ENCODE measurements around the gene DOCK3.

The DOCK3 gene

DNA sequence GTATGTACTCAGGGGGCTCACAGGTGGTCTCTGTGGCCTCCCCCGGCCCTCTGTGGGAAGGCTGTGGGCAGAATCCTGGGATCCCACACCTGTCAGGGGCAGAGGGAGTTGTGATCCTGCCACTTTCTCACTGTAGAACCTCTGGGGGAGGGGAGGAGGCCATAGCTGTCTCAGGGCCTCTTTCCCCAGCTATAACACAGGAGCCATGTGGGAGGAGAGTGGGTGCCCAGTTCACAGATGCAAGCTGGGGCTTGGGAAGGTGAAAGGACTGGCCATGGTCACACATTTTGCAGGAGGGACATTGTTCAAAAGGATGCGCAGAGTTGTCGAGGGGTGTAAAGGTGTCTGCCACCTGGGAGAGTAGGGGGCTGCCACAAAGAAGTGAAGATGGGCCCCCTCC is 46.1 kb upstream of the DOCK3 start:
- Histone ChIP-seq H3K4me2 (ENCODE audit: low read length) (no peak overlapping the region), H3K36me3 (ENCODE audit: control insufficient read depth, insufficient read depth, low read length) (no peaks in the 10 kb centered on the region), H2BK120ac (ENCODE audit: low read depth, low read length) (no peak overlapping the region), H2BK5ac (ENCODE audit: low read length) (no peak overlapping the region), H3K23ac (ENCODE audit: low read length) (no peak overlapping the region), H4K8ac (ENCODE audit: low read depth, low read length) (no peak overlapping the region), H3K56ac (ENCODE audit: low read length) (no peak overlapping the region), H3K79me1 (ENCODE audit: low read length) (peaks cover 8% of the 10 kb centered on the region), H3K79me2 (ENCODE audit: control insufficient read depth, insufficient read depth, low read length) (no peaks in the 10 kb centered on the region), H3K27ac (ENCODE audit: low read depth, low read length) (no peak overlapping the region), H3K18ac (ENCODE audit: low read length) (no peak overlapping the region), H3K4ac (ENCODE audit: low read depth, low read length) (no peak overlapping the region), H3K4me3 (ENCODE audit: low read length) (no peak overlapping the region), H2BK15ac (replicated peaks; ENCODE audit: low read depth) (no peak overlapping the region), H4K5ac (ENCODE audit: low read length) (no peak overlapping the region), H3K27me3 (ENCODE audit: insufficient read depth, low read length, poor library complexity) (no peaks in the 10 kb centered on the region), H3K4me1 (ENCODE audit: control insufficient read depth, low read depth, low read length) (peaks cover 8% of the 10 kb centered on the region), H2AK5ac (ENCODE audit: low read length) (no peak overlapping the region), H3K9ac (ENCODE audit: low read length) (no peak overlapping the region)
- no CpG with 5 or more reads among the region's 3 CpGs for WGBS (ENCODE audit: extremely low coverage, insufficient coverage, low lambda C conversion rate)
- DNase-seq, result no peak

DNA sequence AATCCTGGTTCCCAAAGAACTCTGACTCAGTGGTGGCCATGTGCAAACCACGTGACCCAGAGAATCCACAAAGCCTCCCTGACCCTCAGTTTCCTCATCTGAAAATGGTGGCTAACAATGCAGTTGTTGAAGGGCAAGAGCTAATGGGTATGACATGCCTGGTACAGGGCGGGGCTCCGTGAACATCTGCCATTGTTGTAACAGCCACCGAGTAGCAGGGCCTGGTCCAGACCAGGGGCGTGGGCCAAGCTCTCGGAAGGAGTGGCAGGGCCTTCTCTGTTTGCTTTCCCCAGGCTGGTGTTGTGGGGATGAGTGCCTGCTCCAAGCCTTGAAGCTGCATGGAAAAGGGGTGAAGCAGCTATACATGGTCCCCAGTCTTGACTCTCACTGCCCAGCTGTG is 44.3 kb upstream of the DOCK3 start:
- no peaks in the 10 kb centered on the region for H3K36me3 ChIP-seq (ENCODE audit: control insufficient read depth, insufficient read depth, low read length)
- no CpG with 5 or more reads among the region's 6 CpGs for WGBS (ENCODE audit: extremely low coverage, insufficient coverage, low lambda C conversion rate)
- no peaks in the 10 kb centered on the region for H3K79me2 ChIP-seq (ENCODE audit: control insufficient read depth, insufficient read depth, low read length)
- peaks cover 11% of the 10 kb centered on the region for H3K79me1 ChIP-seq (ENCODE audit: low read length)
- H3K4ac ChIP-seq (ENCODE audit: low read depth, low read length), result no peak overlapping the region
- H2BK120ac ChIP-seq (ENCODE audit: low read depth, low read length), result no peak overlapping the region
- H3K27me3 ChIP-seq (ENCODE audit: insufficient read depth, low read length, poor library complexity), result no peaks in the 10 kb centered on the region
- no peak overlapping the region for H3K9ac ChIP-seq (ENCODE audit: low read length)
- H2BK15ac ChIP-seq (replicated peaks; ENCODE audit: low read depth), result no peak overlapping the region
- no peak overlapping the region for H4K5ac ChIP-seq (ENCODE audit: low read length)
- no peak overlapping the region for H3K56ac ChIP-seq (ENCODE audit: low read length)
- no peak overlapping the region for H3K23ac ChIP-seq (ENCODE audit: low read length)
- H3K4me2 ChIP-seq (ENCODE audit: low read length), result no peak overlapping the region
- H4K8ac ChIP-seq (ENCODE audit: low read depth, low read length), result no peak overlapping the region
- H2BK5ac ChIP-seq (ENCODE audit: low read length), result no peak overlapping the region
- no peak overlapping the region for H3K18ac ChIP-seq (ENCODE audit: low read length)
- peaks cover under 1% of the 10 kb centered on the region for H3K4me1 ChIP-seq (ENCODE audit: control insufficient read depth, low read depth, low read length)
- no peak overlapping the region for H2AK5ac ChIP-seq (ENCODE audit: low read length)
- no peak overlapping the region for H3K4me3 ChIP-seq (ENCODE audit: low read length)
- DNase-seq, result no peak
- no peak overlapping the region for H3K27ac ChIP-seq (ENCODE audit: low read depth, low read length)

DNA sequence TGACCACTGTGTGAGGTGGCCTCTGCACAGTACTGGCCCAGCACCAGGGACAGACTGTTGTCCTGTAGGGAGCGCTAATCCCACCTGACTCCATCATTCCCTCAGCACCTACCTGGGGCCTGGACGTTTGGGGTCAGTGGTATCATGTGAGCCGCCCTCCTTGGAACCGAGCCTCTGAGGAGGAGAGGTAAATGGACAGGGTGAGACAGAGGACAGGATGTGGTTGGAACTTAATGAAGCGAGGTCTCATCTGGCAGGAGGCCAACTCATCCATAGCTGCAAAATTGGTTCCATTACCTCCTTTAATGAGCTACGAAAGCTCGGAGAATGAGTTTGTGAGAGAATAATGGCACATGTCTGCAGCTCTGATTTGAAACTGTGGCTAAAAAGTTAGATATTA is 43.9 kb upstream of the DOCK3 start:
- Histone ChIP-seq H2BK120ac (ENCODE audit: low read depth, low read length) (no peak overlapping the region), H3K4me1 (ENCODE audit: control insufficient read depth, low read depth, low read length) (no peaks in the 10 kb centered on the region), H4K5ac (ENCODE audit: low read length) (no peak overlapping the region), H3K36me3 (ENCODE audit: control insufficient read depth, insufficient read depth, low read length) (no peaks in the 10 kb centered on the region), H3K79me1 (ENCODE audit: low read length) (peaks cover 11% of the 10 kb centered on the region), H2AK5ac (ENCODE audit: low read length) (no peak overlapping the region), H3K56ac (ENCODE audit: low read length) (no peak overlapping the region), H4K8ac (ENCODE audit: low read depth, low read length) (no peak overlapping the region), H3K9ac (ENCODE audit: low read length) (no peak overlapping the region), H3K18ac (ENCODE audit: low read length) (no peak overlapping the region), H3K4me2 (ENCODE audit: low read length) (no peak overlapping the region), H3K4ac (ENCODE audit: low read depth, low read length) (no peak overlapping the region), H3K79me2 (ENCODE audit: control insufficient read depth, insufficient read depth, low read length) (no peaks in the 10 kb centered on the region), H2BK15ac (replicated peaks; ENCODE audit: low read depth) (no peak overlapping the region), H3K27me3 (ENCODE audit: insufficient read depth, low read length, poor library complexity) (no peaks in the 10 kb centered on the region), H3K23ac (ENCODE audit: low read length) (no peak overlapping the region), H3K4me3 (ENCODE audit: low read length) (no peak overlapping the region), H2BK5ac (ENCODE audit: low read length) (no peak overlapping the region), H3K27ac (ENCODE audit: low read depth, low read length) (no peak overlapping the region)
- no peak for DNase-seq
- no CpG with 5 or more reads among the region's 7 CpGs for WGBS (ENCODE audit: extremely low coverage, insufficient coverage, low lambda C conversion rate)

DNA sequence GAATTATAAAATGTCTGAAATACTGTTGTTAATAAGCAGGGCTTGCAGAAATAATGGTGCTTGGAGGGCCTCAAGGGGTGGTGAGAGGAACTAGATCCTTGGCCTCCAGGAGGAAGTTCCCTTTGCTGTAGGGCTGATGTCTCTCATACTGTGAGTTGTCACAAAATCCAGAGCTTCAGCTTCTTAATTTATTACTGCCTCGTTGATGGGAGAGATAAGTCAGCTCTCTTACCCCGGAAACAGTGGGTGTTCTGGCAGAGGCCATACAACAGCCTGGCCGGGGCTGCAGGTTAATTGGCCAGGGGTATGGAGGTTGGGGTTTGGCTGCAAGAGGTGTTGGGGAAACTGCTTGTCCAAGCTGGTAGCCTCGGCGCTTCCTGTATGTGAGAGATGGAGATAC is 42.3 kb upstream of the DOCK3 start:
- Histone ChIP-seq H4K5ac (ENCODE audit: low read length) (no peak overlapping the region), H4K8ac (ENCODE audit: low read depth, low read length) (no peak overlapping the region), H3K18ac (ENCODE audit: low read length) (no peak overlapping the region), H3K4me2 (ENCODE audit: low read length) (no peak overlapping the region), H3K36me3 (ENCODE audit: control insufficient read depth, insufficient read depth, low read length) (no peaks in the 10 kb centered on the region), H2AK5ac (ENCODE audit: low read length) (no peak overlapping the region), H3K9ac (ENCODE audit: low read length) (no peak overlapping the region), H3K23ac (ENCODE audit: low read length) (no peak overlapping the region), H3K79me2 (ENCODE audit: control insufficient read depth, insufficient read depth, low read length) (no peaks in the 10 kb centered on the region), H3K27me3 (ENCODE audit: insufficient read depth, low read length, poor library complexity) (no peaks in the 10 kb centered on the region), H3K4me3 (ENCODE audit: low read length) (no peak overlapping the region), H3K4me1 (ENCODE audit: control insufficient read depth, low read depth, low read length) (peaks cover 1% of the 10 kb centered on the region), H3K56ac (ENCODE audit: low read length) (no peak overlapping the region), H2BK15ac (replicated peaks; ENCODE audit: low read depth) (no peak overlapping the region), H3K4ac (ENCODE audit: low read depth, low read length) (no peak overlapping the region), H2BK120ac (ENCODE audit: low read depth, low read length) (no peak overlapping the region), H2BK5ac (ENCODE audit: low read length) (no peak overlapping the region), H3K27ac (ENCODE audit: low read depth, low read length) (no peak overlapping the region), H3K79me1 (ENCODE audit: low read length) (peaks cover 11% of the 10 kb centered on the region)
- WGBS (ENCODE audit: extremely low coverage, insufficient coverage, low lambda C conversion rate), result no CpG with 5 or more reads among the region's 5 CpGs
- no peak for DNase-seq

DNA sequence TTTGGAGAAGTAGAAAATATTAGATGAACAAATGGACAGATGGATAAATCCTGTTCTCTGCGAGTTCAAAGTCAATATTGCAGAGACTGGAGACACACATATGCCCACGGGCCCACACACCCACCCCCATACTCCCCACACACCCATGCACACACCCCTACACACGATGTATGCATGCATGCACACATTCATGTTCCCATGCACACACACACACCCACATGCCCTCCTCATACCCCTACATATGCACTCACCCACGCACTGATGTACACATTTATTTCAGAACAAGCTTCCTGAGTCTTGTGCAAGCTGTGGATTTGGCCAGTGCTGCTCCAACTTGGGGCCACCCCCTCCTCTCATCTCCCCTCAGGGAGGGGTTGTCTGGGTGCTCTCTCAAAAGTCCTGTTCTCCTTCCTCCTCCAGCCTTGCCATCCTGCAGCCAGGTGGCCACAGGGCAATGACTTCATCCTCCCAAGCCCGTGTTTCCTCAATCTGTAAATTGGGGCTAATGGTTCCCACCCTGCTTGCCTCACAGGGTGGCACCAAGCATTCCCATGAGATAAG is 41.4 kb upstream of the DOCK3 start:
- H3K18ac ChIP-seq (ENCODE audit: low read length), result no peak overlapping the region
- no CpG with 5 or more reads among the region's 5 CpGs for WGBS (ENCODE audit: extremely low coverage, insufficient coverage, low lambda C conversion rate)
- no peak overlapping the region for H3K4me2 ChIP-seq (ENCODE audit: low read length)
- no peak overlapping the region for H3K56ac ChIP-seq (ENCODE audit: low read length)
- H3K36me3 ChIP-seq (ENCODE audit: control insufficient read depth, insufficient read depth, low read length), result no peaks in the 10 kb centered on the region
- H3K4ac ChIP-seq (ENCODE audit: low read depth, low read length), result no peak overlapping the region
- H3K79me1 ChIP-seq (ENCODE audit: low read length), result peaks cover 9% of the 10 kb centered on the region
- no peaks in the 10 kb centered on the region for H3K79me2 ChIP-seq (ENCODE audit: control insufficient read depth, insufficient read depth, low read length)
- H3K9ac ChIP-seq (ENCODE audit: low read length), result no peak overlapping the region
- no peak overlapping the region for H2BK15ac ChIP-seq (replicated peaks; ENCODE audit: low read depth)
- H2AK5ac ChIP-seq (ENCODE audit: low read length), result no peak overlapping the region
- H3K4me3 ChIP-seq (ENCODE audit: low read length), result no peak overlapping the region
- no peak overlapping the region for H2BK5ac ChIP-seq (ENCODE audit: low read length)
- no peak for DNase-seq
- peaks cover 1% of the 10 kb centered on the region for H3K4me1 ChIP-seq (ENCODE audit: control insufficient read depth, low read depth, low read length)
- no peak overlapping the region for H4K8ac ChIP-seq (ENCODE audit: low read depth, low read length)
- no peaks in the 10 kb centered on the region for H3K27me3 ChIP-seq (ENCODE audit: insufficient read depth, low read length, poor library complexity)
- no peak overlapping the region for H3K27ac ChIP-seq (ENCODE audit: low read depth, low read length)
- no peak overlapping the region for H2BK120ac ChIP-seq (ENCODE audit: low read depth, low read length)
- no peak overlapping the region for H4K5ac ChIP-seq (ENCODE audit: low read length)
- no peak overlapping the region for H3K23ac ChIP-seq (ENCODE audit: low read length)

DNA sequence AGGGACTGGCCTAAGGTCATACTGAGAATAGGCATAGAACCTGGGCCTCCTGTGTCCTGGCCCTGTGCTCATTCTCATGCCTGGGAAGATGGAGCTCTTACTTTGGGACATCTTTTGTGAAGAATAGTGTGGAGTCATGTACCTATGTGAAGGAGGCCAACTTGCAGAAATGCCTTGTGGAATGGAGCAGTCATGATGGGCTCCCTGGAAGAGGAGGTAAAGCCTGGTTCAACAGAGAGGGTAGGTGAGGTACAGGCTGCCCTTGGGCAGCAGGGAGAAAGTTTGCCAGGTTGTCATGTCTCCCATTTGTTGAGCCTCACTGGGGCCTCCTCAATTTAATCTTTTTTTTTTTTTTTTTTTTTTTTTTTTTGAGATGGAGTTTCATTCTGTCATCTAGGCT is 39.7 kb upstream of the DOCK3 start:
- no peak overlapping the region for H3K4ac ChIP-seq (ENCODE audit: low read depth, low read length)
- no peak overlapping the region for H4K8ac ChIP-seq (ENCODE audit: low read depth, low read length)
- no peak overlapping the region for H2BK120ac ChIP-seq (ENCODE audit: low read depth, low read length)
- no peak overlapping the region for H2BK5ac ChIP-seq (ENCODE audit: low read length)
- no peak overlapping the region for H3K4me2 ChIP-seq (ENCODE audit: low read length)
- H3K23ac ChIP-seq (ENCODE audit: low read length), result no peak overlapping the region
- H4K5ac ChIP-seq (ENCODE audit: low read length), result no peak overlapping the region
- H3K27ac ChIP-seq (ENCODE audit: low read depth, low read length), result no peak overlapping the region
- DNase-seq, result no peak
- H3K56ac ChIP-seq (ENCODE audit: low read length), result no peak overlapping the region
- H3K27me3 ChIP-seq (ENCODE audit: insufficient read depth, low read length, poor library complexity), result no peaks in the 10 kb centered on the region
- H3K9ac ChIP-seq (ENCODE audit: low read length), result no peak overlapping the region
- peaks cover 4% of the 10 kb centered on the region for H3K4me1 ChIP-seq (ENCODE audit: control insufficient read depth, low read depth, low read length)
- H3K4me3 ChIP-seq (ENCODE audit: low read length), result no peak overlapping the region
- no peaks in the 10 kb centered on the region for H3K79me2 ChIP-seq (ENCODE audit: control insufficient read depth, insufficient read depth, low read length)
- H2BK15ac ChIP-seq (replicated peaks; ENCODE audit: low read depth), result no peak overlapping the region
- H3K36me3 ChIP-seq (ENCODE audit: control insufficient read depth, insufficient read depth, low read length), result no peaks in the 10 kb centered on the region
- H2AK5ac ChIP-seq (ENCODE audit: low read length), result no peak overlapping the region
- no peak overlapping the region for H3K18ac ChIP-seq (ENCODE audit: low read length)
- peaks cover 8% of the 10 kb centered on the region for H3K79me1 ChIP-seq (ENCODE audit: low read length)

Data from mesendoderm (in vitro differentiated cells).